Activated CD8-positive, alpha-beta memory T cell treated with anti-CD3 and anti-CD28 coated beads, Interleukin-2, amount 50 U/mL, for 1 hour (primary cell): ENCODE measurements around the gene KRTAP5-5.
"Not testable (repeated sequence)": the region's sequence is repeated elsewhere in the genome, so short reads cannot be mapped to it uniquely, and the experiment has no call there.

Experiments
- DNase-seq: peaks from one replicate; pipeline ENCODE4 v3.0.0-alpha.2; 2020; ENCODE audit errors: extremely low read depth

The KRTAP5-5 gene

GRCh38 chr11:1607156-1607845, 22.3 kb upstream of the KRTAP5-5 start:
- DNase-seq = not testable (repeated sequence)

GRCh38 chr11:1607901-1608300, 21.7 kb upstream of the KRTAP5-5 start:
- not testable (repeated sequence) for DNase-seq

GRCh38 chr11:1608363-1608762, 21.2 kb upstream of the KRTAP5-5 start, which contains the start of gene KRTAP5-3:
TSS of gene KRTAP5-3 (minus strand) at chr11:1608463. CDS start at chr11:1608385, 78 bp downstream.
- DNase-seq = no peak

GRCh38 chr11:1618231-1618630, 11.3 kb upstream of the KRTAP5-5 start:
- no peak for DNase-seq

- DNase-seq = no peak
Measured at GRCh38 chr11:1619449-1619848, 10.1 kb upstream of the KRTAP5-5 start.

- no peak for DNase-seq
Measured at GRCh38 chr11:1622086-1622485, 7.5 kb upstream of the KRTAP5-5 start, which contains the start of gene KRTAP5-4. TSS of gene KRTAP5-4 (minus strand) at chr11:1622138. CDS start at chr11:1622093, 45 bp downstream.

GRCh38 chr11:1623716-1624115, 5.9 kb upstream of the KRTAP5-5 start:
- DNase-seq = no peak

GRCh38 chr11:1624621-1625020, 5.0 kb upstream of the KRTAP5-5 start:
- no peak for DNase-seq

GRCh38 chr11:1625541-1625940, 4.0 kb upstream of the KRTAP5-5 start:
- DNase-seq = no peak

- DNase-seq = no peak
Measured at GRCh38 chr11:1628506-1629325, 859 bp upstream of the KRTAP5-5 start.

- no peak for DNase-seq
Measured at GRCh38 chr11:1630271-1630670, 696 bp downstream of the KRTAP5-5 start.

GRCh38 chr11:1631066-1631568, 1.5 kb downstream of the KRTAP5-5 start:
- DNase-seq = no peak

GRCh38 chr11:1632053-1632714, 2.6 kb downstream of the KRTAP5-5 start:
- no peak for DNase-seq

GRCh38 chr11:1633864-1634263, 4.3 kb downstream of the KRTAP5-5 start:
- DNase-seq = no peak

- no peak for DNase-seq
Measured at GRCh38 chr11:1636291-1636950, 6.8 kb downstream of the KRTAP5-5 start.

GRCh38 chr11:1637628-1638027, 8.1 kb downstream of the KRTAP5-5 start:
- no peak for DNase-seq

- no peak for DNase-seq
Measured at GRCh38 chr11:1638344-1638743, 8.8 kb downstream of the KRTAP5-5 start.

- DNase-seq = no peak
Measured at GRCh38 chr11:1639102-1639620, 9.6 kb downstream of the KRTAP5-5 start.

- no peak for DNase-seq
Measured at GRCh38 chr11:1639666-1640065, 10.1 kb downstream of the KRTAP5-5 start.

GRCh38 chr11:1640076-1640946, 10.7 kb downstream of the KRTAP5-5 start:
- DNase-seq = no peak
